Activated T-cell treated with anti-CD3 and anti-CD28 coated beads for 24 hours (primary cell): ENCODE results near the gene RAP1GAP.

Source experiments
- DNase-seq: peaks from one replicate; pipeline ENCODE4 v3.0.0-alpha.2; 2020; ENCODE audit warnings: low read depth

RAP1GAP gene

DNA sequence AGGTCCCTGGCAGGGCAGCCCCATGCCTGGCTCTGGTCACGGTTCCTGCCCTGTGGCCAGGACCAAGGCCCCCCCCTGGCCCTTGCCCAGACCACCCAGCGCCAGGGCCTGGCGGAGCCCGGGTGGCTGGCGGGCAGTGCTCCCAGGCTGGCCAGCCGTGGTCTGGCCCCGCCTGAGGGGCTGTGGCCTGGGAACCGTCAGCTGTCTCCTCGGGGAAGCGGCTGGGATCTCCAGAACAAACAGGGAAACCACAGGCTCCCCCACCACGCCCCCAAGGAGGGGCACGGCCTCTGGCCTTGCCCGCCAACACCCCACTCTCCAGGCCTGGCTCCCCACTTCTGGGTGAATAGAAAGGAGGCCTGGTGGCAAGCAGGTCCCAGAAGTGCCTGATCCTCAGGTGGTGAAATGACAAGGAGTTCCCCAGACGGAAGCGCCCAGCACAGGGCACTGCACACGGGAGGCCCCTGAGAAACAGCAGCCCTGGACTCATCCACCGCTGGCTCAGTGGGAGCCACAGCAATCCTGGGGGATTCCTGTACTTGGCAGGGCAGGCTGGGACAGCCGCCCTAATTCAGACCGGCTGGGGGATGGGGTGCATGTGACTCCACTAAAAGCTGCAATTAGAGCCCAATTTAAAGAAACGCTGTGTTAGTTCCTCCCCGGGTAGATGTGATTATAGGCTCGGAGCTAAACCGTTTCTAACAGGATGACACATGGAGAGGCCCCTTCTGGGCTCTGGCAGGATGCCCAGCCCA is 78.9 kb downstream of the RAP1GAP start:
- no peak for DNase-seq

DNA sequence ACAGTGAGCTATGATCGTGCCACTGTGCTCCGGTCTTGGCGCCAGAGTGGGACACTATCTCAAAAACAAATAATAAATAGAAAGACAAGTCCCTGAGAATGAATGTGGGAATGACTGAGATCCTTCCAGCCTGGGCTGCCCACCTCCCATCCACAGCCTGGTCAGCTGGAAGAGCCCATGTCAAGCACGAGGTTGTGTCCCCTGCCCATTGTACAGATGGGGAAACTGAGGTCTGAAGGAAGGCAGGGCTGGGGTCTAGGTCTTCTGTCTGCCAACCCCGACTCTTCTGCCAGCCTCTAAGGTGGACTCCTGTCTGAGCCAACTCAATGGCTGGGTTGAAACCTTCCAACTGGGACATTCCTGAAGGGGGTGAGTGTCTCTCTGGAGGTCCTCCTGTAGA is 79.5 kb downstream of the RAP1GAP start:
- DNase-seq = no peak

DNA sequence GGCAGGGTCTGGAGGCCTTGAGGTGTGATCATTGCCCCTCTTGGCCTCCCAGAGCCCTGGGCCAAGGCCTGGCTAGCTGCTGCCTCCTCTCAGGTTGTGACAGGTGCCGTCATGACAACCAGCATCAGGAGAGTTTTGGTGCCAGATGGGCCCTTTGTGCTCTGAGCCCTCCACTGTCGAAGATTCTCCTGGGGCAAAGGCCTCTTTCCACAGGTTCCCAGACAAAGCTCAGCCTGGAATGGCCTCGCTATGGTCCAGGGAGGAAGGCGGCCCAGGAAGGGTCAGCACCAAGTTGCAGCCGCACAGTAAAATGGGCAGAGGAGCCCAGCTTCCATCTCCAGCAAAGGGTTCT is 81.6 kb downstream of the RAP1GAP start:
- DNase-seq = no peak

DNA sequence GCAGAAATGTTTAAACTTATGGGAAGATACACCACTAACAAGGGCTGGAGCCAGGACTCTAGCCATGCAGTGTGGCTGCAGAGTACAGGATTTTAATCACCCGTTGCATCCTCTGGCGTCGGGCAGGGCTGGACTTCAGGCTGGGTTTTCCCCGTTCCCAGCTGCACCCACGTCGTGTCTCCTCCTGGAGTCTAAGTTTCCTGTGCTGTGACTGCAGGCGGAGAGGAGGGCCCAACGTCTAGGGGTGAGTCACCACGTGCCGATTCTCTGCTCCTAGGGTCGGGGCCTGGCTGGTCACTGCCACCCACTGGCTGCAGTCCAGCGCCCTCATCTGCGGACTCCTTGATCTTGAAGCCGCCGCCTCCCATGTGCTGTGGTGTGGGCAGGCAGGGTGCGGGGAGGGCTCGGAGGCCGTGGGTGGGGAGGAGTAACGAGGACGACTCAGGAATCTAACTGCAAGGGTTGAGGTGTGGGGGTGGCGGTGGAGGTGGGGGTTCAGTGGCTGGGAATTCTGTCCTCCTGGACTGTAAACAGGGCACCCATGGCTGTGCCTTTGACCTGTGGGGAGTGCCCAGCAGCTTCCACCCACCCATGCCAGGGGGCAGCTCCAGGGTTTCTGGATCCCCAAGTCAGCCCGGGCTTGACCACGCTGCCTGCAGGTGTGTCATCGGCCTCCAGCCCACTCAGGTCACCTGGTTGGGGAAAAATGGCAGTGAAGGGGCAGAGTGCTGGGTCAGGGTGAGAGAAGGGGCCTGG is 82.1 kb downstream of the RAP1GAP start:
- no peak for DNase-seq

DNA sequence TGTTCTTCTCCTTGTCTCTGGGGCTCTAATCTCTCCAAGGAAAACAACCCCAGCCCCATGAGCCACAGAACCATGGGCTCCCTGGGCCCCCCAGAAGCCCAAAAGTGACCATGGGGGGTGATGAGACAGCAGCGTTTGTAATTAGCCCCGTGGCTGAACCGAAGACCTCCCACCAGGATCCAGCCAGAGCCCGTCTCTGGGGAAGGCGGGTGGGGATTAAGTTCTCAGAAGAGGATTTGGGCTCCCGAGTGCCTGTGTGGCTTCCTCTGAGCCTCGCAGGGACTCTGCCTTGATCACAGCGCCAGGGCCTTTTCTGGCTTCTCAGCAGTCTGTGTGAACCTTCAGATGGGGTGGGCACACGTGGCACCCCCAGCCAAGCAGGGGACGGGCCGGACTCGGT is 82.9 kb downstream of the RAP1GAP start:
- DNase-seq = no peak

DNA sequence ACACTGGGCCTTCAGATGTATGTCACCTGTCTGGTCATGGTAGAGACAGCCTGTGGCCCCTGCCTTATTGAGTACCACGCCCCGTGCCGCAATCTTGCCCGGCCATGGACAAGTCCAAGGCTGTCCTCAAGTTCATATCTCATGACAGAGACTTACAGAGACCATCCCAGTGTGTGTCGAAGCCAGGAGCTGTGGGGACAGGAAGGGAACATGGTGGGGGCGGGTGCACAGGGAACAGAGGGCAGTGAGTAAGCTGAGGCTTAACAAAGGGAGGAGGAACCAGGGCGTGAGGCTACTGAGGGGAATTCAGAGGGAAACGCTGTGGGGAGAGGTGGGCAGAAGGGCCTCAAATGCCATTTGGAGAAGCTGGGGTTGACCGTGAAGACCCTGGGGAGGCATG is 84.1 kb downstream of the RAP1GAP start:
- no peak for DNase-seq

DNA sequence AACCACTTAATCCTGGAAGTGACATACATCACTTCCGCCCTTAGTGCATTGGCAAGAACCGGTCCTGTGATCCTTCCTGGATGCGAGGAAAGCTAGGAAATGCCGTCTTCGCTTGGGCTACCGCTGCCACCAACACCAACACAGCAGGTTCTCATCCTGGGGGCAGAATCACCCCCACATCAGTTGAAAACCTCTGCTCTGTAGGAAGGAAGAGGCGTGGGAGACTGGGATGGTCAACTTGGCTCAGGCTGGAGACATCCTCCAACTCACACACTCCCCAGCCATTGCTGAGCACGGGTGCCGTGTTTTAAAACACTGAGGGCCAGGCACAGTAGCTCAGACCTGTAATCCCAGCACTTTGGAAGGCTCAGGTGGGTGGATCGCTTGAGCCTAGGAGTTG is 85.1 kb downstream of the RAP1GAP start:
- DNase-seq = no peak

DNA sequence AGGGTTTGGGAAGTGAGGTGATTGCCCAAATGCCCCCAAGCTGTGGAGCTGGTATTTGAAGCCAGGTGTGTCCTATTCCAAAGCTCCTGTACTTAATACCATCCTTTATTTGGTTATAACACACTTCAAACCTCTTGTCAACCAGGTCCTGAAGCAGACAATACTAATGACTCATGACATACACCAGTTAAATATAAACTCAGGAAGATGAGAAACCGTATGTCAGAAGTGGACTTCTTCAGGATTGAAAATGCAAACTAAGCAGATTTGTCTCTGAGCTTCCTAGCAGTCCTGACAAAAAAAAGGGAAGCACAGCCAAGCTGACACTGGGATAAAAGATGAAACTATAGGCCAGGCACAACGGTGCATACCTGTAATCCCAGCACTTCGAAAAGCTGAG is 89.4 kb downstream of the RAP1GAP start:
- no peak for DNase-seq

DNA sequence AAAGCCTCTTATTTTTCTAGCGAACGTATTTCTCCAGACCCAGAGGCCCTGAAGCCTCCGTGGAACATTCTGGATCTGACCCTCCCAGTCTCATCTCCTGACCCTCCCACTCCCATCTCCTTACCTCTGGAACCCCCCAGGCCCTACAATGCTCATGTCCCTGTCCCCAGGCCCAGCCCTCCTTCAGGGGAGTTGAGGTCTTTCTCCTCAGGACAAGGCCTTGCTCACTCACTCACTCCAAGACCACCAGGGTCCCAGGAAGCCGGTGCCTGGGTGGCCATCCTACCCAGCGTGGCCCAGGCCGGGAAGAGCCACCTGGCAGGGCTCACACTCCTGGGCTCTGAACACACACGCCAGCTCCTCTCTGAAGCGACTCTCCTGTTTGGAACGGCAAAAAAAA is 91.2 kb downstream of the RAP1GAP start:
- DNase-seq = no peak

DNA sequence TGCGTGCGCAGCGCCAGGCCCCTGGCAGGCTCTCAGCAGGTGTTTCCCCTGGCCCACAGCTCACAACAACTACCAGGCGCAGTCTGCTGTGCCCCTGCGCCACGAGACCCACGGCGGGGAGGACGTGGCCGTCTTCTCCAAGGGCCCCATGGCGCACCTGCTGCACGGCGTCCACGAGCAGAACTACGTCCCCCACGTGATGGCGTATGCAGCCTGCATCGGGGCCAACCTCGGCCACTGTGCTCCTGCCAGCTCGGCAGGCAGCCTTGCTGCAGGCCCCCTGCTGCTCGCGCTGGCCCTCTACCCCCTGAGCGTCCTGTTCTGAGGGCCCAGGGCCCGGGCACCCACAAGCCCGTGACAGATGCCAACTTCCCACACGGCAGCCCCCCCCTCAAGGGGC is 91.8 kb downstream of the RAP1GAP start:
- no peak for DNase-seq

DNA sequence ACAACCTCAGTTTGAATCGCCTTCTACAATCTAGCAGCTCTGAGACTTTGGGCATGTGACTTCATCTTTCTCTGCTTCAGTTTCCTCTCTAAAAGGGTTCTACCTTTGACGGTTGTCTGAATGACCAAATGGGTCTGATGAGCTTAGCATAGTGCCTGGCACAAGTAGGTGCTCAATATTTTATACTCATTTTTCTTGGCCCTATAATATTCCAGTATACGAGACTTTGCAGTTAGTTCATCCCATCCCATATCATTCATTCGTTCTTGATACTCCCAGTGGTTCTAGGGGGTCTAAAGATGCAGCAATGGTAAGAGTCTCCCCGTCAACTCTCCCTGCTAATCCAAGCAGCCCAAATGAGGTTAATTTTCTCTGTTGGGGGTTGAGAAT is 92.4 kb downstream of the RAP1GAP start:
- no peak for DNase-seq

DNA sequence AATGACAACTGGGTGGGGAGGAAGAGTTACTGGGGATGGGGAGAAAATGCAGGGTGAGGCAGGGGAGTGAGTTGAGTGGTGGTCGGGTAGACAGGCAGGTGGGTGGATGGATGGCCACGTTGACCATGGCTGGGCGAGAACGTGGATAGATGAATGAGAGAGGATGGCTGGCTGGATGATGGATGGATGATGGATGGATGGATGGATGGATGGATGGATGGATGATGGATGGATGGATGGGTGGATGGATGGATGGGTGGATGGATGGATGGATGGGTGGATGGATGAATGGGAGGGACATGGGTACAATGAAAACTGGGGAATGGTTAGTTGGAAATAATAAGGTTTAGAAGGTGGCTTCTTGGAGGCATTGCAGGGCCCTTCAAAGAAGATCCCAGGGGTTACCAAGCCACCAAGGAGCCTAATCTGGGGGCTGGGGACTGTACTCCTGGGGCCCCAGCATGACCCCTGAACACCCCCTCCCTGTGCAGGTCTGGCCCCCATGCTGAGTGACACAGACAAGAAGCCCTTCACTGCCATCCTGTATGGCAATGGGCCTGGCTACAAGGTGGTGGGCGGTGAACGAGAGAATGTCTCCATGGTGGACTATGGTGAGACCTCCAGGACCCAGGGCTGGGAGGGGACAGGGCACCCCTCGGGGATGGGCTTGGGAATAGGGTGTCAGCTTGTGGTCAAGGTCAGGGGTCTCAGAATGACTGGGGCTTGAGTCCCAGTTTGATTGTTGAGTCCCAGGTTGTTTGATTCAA is 92.9 kb downstream of the RAP1GAP start:
- DNase-seq = no peak

DNA sequence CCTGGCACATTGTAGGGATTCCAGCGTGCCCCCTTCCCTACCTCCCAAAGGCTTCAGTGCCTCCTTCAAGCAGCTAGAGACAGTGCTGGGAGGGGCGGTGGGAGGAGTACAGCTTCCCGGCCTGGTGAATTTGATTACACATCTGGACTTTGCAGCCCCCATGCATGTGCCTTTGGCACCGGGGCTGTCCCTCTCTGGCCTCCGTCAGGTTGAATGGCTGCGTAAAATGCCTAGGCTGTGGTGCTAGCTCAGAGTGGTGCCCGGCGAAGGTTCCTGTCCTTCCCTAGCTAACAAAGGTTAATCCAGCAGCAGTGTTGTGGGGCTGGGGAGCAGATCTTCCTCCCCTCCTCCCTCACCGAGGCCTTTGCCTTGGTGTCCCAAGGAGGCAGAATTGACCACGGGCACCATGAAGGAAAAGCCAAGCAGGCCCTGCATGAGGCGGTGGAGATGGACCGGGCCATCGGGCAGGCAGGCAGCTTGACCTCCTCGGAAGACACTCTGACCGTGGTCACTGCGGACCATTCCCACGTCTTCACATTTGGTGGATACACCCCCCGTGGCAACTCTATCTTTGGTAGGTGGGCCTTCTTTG is 93.7 kb downstream of the RAP1GAP start:
- DNase-seq = no peak

DNA sequence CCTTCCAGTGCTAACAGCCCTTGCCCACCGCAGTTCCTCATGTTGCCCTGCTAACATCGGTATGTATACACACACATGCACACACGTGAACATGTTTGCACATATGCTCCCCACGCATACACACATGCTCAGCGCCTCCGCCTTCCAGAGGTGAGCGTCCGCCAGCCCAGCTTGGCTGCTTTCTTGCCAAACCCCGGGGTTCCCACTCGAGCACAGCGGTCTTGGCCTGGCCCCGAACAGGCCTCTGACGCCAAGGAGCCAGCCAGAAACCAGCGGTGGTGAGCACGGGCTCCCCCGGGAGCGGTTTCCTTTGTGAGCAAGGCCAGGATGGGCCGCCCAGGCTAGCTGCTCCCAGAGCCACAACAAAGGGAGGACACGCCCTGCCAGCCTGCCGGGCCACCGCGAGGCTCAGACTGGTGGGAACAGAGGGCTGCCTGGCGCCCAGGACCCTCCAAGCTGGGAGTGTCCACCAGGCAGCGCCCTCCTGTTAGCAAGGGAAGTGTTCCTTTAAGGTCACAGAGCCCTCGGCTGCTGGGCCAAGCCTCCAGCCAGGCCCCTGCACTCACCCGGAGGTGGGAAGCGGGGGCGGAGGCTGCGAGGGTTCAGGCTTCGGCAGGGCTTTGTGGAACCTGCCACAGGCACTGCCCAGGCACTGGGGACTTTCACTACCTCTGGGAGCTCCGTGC is 94.5 kb downstream of the RAP1GAP start:
- DNase-seq = no peak

DNA sequence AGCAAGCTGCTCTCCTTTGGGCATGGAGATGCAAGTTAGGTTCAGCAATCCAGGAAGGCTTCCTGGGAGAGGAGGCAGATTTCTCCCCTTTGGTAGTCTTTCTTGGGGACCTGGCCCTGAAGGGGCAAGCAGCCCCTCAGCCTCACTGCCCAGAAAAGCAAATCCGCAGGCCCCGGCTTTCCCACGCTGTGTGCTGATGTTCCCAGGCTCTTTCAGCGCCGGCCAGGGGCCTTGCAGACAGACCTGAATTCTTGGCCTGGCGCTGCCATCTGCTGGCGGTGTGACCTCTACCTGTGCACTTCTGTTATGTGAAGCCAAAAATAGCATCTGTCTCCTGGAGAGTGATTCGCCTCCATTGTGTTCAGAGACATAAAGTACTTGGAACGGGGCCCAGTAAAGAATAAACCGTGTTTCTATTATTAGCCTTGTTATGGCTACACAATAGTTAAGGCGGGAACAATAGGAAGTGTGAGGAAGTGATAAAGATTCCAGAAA is 95.1 kb downstream of the RAP1GAP start:
- no peak for DNase-seq

DNA sequence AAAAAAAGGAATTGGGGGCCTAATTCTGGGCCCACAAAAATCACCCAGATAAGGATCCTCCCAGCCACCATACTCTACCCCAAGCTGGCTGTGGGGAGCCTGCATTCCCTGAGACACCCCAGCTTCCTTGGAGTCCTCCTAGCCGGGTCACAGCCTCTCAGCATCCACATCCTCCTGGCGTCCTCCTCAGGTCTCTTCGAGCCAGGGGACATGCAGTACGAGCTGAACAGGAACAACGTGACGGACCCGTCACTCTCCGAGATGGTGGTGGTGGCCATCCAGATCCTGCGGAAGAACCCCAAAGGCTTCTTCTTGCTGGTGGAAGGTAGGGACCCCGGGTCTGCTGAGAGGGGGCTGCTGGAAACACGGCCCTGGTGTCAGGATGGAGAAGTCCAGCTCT is 95.7 kb downstream of the RAP1GAP start:
- DNase-seq = no peak

DNA sequence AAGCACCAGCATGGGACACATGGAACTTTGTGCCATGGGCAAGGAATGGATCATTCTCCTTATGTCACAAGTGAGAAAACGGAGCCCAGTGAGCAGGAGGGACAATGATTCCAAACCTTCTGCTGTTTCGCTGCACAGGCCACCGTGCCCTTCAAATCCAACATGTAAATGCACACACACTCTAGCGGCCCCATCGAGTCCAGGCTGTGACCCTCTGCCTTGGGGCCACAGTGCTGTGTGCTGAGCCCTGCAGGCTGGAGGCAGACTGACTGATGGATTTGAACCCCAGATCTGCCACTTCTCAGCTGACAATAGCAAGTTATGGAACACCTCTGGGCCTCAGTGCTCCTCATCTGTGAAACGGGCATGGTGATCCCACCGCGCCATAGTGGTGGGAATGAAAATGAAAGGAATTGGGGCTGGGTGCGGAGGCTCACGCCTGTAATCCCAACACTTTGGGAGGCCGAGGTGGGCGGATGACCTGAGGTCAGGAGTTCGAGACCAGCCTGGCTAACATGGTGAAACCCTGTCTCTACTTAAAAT is 96.4 kb downstream of the RAP1GAP start:
- no peak for DNase-seq

DNA sequence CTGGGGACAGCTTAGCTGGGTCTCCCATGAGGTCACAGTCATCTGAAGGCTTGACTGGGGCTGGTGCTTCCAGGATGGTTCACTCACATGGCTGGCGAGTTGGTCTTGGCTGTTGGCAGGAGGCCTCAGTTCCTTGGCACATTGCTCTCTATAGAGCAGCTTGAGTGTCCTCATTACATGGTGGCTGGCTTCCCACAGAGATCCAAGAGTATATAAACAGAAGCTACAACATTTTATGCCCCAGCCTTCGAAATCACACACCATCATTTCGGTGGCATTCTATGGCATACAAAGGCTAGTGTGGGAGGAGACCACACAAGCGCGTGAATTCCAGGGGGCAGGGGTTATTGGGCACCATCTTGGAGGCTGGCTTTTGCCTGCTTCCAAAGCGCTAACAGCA is 96.9 kb downstream of the RAP1GAP start:
- no peak for DNase-seq

DNA sequence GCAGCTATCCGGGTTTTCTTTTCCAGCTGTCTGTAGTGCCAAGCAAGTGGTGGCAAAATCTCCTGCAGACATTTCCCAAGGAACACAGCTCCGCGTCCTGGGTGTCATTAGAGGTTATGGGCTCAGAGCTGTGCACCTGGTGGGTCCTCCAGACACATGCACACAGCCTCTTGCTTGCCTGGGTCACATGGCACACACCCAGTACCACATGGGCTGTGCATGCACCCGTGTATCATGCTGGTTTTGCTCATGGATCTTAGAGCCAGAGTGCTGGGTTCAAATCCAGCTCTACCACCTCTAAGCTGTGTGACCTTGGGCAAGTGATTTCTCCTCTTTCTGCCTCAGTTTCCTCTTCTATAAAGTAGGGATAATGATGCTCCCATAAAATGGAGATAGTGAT is 98.3 kb downstream of the RAP1GAP start:
- no peak for DNase-seq

DNA sequence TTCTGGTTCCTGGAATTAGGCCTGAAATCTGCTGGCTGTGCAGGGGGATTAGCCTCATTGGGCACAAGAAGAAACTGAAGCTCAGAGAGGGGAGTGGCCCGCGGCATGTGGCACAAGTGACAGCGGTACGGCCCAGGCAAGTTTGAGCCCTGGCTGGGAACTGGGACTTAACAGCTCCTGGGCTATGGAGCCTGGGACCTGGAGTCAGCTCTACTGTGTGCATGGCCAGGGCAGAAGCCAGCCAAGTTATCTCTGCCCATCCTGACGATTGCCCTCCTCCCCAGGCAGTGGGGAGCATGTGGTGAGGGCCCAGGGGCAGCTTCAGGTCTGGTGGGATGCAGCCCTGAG is 98.7 kb downstream of the RAP1GAP start:
- no peak for DNase-seq

DNA sequence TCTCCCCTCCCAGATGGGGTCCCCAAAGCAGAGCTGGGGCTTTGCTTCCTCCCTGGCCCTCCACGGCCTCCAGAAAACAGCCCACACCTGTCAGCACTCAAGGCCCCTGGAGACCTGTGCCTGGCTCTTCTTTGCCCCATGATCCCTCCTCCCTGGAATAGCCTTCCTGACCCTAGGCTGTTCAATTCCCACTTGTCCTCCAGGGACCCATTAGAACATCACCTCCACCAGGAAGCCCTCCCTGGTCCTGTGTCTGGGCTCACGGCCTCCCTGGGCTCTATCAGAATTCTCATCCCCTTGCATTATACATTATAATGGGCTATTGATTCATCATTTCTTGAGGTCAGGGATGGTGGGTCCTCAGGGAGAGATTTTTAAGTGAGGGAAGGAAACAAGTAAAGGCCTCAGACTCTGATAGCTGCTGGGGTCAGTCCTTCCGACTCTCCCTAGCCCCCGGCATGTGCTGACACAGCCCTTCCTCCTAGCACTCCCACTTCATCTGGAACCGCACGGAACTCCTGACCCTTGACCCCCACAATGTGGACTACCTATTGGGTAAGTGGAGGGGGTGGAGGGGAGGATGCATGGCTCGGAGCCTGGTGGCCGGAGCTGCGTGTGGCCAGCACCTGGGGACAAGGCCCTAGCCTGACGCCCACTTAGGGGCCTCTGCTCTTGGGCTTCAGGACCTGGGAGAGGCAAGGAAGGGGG is 99.2 kb downstream of the RAP1GAP start:
- DNase-seq = no peak
